Left lung (tissue), 10 donors: Measurements from ENCODE around the gene PIN1. TPM values are rescaled to one million over a fixed set of nuclear protein-coding genes. Genes with fewer than 3 reads are reported as not detected.

ENCODE experiments used
- ATAC-seq: fragments of 200-7000 bp; cut with Tn5 transposase; one replicate; pipeline ENCODE4 v1.9.1; 2020; ENCODE audit warnings: moderate library complexity
- DNase-seq, 4 donors: peaks; one replicate each; pipeline ENCODE4 v3.0.0-alpha.2; 2013 to 2020
- H3K27ac ChIP-seq, 2 donors: fragments of 200-600 bp; sonication (generic) in 1 of 2; one replicate each; pipeline versions ENCODE4 v1.5.0 to v1.8.0; 2020 to 2021
- H3K27me3 ChIP-seq, 2 donors: fragments of 200-600 bp; sonication (generic) in 1 of 2; one replicate each; pipeline versions ENCODE4 v1.5.0 to v1.8.0; 2020 to 2021
- H3K36me3 ChIP-seq, 2 donors: fragments of 200-600 bp; sonication (generic) in 1 of 2; one replicate each; pipeline versions ENCODE4 v1.5.0 to v1.8.0; 2020 to 2021
- H3K4me1 ChIP-seq, 2 donors: fragments of 200-600 bp; one replicate each; pipeline ENCODE4 v1.8.0; 2021
- H3K4me3 ChIP-seq, 2 donors: fragments of 200-600 bp; sonication (generic) in 1 of 2; one replicate each; pipeline versions ENCODE4 v1.5.0 to v1.8.0; 2020 to 2021; ENCODE audit warnings: mild to moderate bottlenecking in 1 of 2
- H3K9me3 ChIP-seq, 2 donors: fragments of 200-600 bp; sonication (generic) in 1 of 2; one replicate each; pipeline versions ENCODE4 v1.5.0 to v1.8.0; 2020 to 2021
- intact Hi-C, 2 donors: fragments of 100-400 bp; cut with DNase I; formaldehyde crosslinking; loops; one replicate each; pipeline versions ENCODE4 v1.11.2 to v1.14.2; 2022
- polyA plus RNA-seq, 6 donors: library from polyadenylated mRNA; unstranded; fragments of 120-200 nt; gene quantifications; one replicate each; pipeline ENCODE4 v1.2.1, GENCODE V29; 2013; ENCODE audit not compliant: insufficient read length in 6 of 6
- total RNA-seq, 2 donors: library from RNA; stranded (reverse); fragmentation: NEBNext Ultra II Directional; extraction: Animal tissue kit (Norgen Biotek cat#: 25700); gene quantifications; one replicate each; pipeline ENCODE4 v1.2.1, GENCODE V29; 2021
- TF ChIP-seq, protein P1 (sequence below), 2 donors: fragments of 200-600 bp; sonication (generic) in 1 of 2; IDR thresholded peaks; one replicate each; pipeline versions ENCODE4 v1.5.0 to v1.8.0; 2021; ENCODE audit warnings: antibody characterized with exemption in 2 of 2
- donor health status: DM: no; HTN: yes; CAD: no.
- donor health status: DM: no; HTN: no; CAD: no.

PIN1 gene
- total and polyA plus RNA-seq, 8 donors = 43.1 to 67.2 (median 56.6) TPM

- DNase-seq (no peak), ATAC-seq (no peak)
- TF ChIP-seq, protein P1, sequence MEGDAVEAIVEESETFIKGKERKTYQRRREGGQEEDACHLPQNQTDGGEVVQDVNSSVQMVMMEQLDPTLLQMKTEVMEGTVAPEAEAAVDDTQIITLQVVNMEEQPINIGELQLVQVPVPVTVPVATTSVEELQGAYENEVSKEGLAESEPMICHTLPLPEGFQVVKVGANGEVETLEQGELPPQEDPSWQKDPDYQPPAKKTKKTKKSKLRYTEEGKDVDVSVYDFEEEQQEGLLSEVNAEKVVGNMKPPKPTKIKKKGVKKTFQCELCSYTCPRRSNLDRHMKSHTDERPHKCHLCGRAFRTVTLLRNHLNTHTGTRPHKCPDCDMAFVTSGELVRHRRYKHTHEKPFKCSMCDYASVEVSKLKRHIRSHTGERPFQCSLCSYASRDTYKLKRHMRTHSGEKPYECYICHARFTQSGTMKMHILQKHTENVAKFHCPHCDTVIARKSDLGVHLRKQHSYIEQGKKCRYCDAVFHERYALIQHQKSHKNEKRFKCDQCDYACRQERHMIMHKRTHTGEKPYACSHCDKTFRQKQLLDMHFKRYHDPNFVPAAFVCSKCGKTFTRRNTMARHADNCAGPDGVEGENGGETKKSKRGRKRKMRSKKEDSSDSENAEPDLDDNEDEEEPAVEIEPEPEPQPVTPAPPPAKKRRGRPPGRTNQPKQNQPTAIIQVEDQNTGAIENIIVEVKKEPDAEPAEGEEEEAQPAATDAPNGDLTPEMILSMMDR (IDR thresholded peaks at IDR 0.05) = no peak
- peaks cover 0 to 79% of the 10 kb centered on the region in 2 donors for H3K36me3 ChIP-seq
- H3K4me1 ChIP-seq = no peaks in the 10 kb centered on the region
- H3K9me3 ChIP-seq = peaks cover 0 to 9% of the 10 kb centered on the region in 2 donors
- intact Hi-C loops = no loop called here
- no peak overlapping the region for H3K4me3 ChIP-seq
- H3K27me3 ChIP-seq = no peaks in the 10 kb centered on the region
- no peak overlapping the region for H3K27ac ChIP-seq
These were observed 12.9 kb downstream of the PIN1 start for GRCh38 chr19:9848060-9848459.

DNA sequence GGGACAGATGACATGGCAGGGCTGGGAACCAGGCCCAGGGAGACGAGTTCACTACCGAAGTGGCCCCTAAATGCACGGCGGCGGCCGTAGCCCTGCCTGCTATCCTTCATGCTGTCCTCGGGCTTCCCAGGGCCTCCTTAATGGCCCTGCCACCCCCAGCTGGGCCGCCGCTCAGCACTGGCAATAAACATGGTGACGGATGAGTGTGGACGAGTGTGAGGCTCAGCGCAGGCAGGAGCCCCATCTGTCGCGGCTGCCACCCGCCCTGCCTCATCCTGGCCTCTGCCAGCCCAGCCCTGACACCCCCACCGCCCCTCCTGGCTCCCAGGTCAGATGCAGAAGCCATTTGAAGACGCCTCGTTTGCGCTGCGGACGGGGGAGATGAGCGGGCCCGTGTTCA is 13.6 kb downstream of the PIN1 start:
- H3K27ac ChIP-seq = no peak overlapping the region
- TF ChIP-seq, protein P1 (IDR thresholded peaks at IDR 0.05) = no peak
- ATAC-seq (no peak), DNase-seq (no peak)
- H3K9me3 ChIP-seq = peaks cover 0 to 2% of the 10 kb centered on the region in 2 donors
- H3K4me3 ChIP-seq = no peak overlapping the region
- H3K4me1 ChIP-seq = no peaks in the 10 kb centered on the region
- intact Hi-C loops = no loop called here
- H3K36me3 ChIP-seq = peaks cover 0 to 72% of the 10 kb centered on the region in 2 donors
- H3K27me3 ChIP-seq = no peaks in the 10 kb centered on the region

DNA sequence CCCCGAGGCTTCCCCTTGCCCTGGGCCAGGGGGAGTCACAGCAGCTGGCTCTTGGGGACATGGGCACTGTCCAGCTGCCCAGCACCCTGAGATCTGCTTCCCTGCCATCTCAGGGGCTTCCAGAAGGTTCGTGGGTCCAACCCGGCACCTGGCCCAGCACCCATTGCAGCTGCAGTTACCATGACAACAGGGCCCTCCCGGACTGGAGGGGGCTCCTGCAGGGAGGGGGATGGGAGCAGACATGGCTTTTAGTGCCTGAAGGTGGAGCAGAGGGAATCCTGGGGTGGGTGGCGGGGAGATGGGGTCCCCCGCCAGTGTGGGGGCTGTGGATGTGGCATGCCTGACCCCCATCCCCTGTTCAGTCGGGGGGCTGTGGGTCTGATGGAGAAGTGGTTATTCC is 14.7 kb downstream of the PIN1 start:
- Histone ChIP-seq H3K4me3 (no peak overlapping the region), H3K9me3 (no peaks in the 10 kb centered on the region), H3K27me3 (no peaks in the 10 kb centered on the region), H3K4me1 (no peaks in the 10 kb centered on the region), H3K36me3 (peaks cover 0 to 62% of the 10 kb centered on the region in 2 donors), H3K27ac (no peak overlapping the region)
- TF ChIP-seq, protein P1 (IDR thresholded peaks at IDR 0.05) = no peak
- intact Hi-C loops = no loop called here
- no peak for ATAC-seq
- no peak for DNase-seq

GRCh38 chr19:9850235-9850959 is 15.3 kb downstream of the PIN1 start:
- TF ChIP-seq, protein P1 (IDR thresholded peaks at IDR 0.05) = no peak
- Histone ChIP-seq H3K9me3 (no peaks in the 10 kb centered on the region), H3K36me3 (peaks cover 0 to 58% of the 10 kb centered on the region in 2 donors), H3K4me3 (no peak overlapping the region), H3K27ac (no peak overlapping the region), H3K27me3 (no peaks in the 10 kb centered on the region), H3K4me1 (no peaks in the 10 kb centered on the region)
- intact Hi-C loops = no loop called here
- no peak for DNase-seq
- no peak for ATAC-seq

GRCh38 chr19:9854282-9854846 is 19.2 kb downstream of the PIN1 start:
- no peaks in the 10 kb centered on the region for H3K9me3 ChIP-seq
- intact Hi-C loops = no loop called here
- H3K27ac ChIP-seq = no peak overlapping the region
- H3K36me3 ChIP-seq = peaks cover 0 to 19% of the 10 kb centered on the region in 2 donors
- H3K27me3 ChIP-seq = no peaks in the 10 kb centered on the region
- ATAC-seq = no peak
- no peak overlapping the region for H3K4me3 ChIP-seq
- no peak for DNase-seq
- H3K4me1 ChIP-seq = peaks cover 0 to 8% of the 10 kb centered on the region in 2 donors
- TF ChIP-seq, protein P1 (IDR thresholded peaks at IDR 0.05) = no peak
